HG03442 (cell line): ENCODE measurements around the gene TMEM41B.

Experiments used
- ATAC-seq: cut with Tn5 transposase; IDR thresholded peaks from one replicate; pipeline ENCODE4 v1.9.1; 2021; ENCODE audit warnings: mild to moderate bottlenecking, moderate library complexity; ENCODE audit not compliant: unreplicated experiment

The TMEM41B gene

GRCh38 chr11:9310485-9311090, 3.8 kb downstream of the TMEM41B start:
- ATAC-seq: no peak

DNA sequence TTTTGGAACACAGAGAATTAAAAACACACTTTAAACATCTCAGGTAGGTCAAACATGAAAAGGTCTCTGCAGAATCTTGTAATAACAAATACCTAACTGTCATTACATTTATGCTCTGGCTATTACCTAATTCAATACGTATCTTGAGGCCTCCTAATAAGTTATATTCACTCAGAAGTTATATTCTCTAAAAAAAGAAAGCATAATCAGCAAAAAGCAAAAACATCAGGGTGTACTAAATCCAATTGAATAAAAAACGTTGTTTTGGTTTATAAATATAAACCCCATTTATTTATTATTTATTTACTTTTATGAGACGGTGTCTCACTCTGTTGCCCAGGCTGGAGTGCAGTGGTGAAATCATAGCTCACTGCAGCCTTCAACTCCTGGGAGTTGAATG, 10.2 kb downstream of the TMEM41B start:
- no peak for ATAC-seq

GRCh38 chr11:9302448-9302847, 11.9 kb downstream of the TMEM41B start:
- ATAC-seq: no peak

DNA sequence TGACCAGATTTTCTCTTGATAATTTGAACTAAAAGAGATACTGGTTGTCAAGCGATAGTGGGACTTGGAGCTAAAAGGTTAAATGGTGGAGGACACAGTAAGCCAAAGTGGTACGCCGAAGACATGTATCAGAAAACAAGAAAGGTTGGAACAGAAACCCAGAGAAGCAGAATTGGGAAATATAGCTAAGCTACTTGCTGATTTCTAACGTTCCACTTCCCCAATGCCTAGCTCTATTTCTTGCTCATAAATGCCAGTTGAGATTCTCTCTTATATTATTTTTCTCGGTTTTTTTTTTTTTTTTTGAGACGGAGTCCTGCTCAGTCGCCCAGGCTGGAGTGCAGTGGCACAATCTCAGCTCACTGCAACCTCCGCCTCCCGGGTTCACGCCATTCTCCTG, 12.7 kb downstream of the TMEM41B start:
- no peak for ATAC-seq

DNA sequence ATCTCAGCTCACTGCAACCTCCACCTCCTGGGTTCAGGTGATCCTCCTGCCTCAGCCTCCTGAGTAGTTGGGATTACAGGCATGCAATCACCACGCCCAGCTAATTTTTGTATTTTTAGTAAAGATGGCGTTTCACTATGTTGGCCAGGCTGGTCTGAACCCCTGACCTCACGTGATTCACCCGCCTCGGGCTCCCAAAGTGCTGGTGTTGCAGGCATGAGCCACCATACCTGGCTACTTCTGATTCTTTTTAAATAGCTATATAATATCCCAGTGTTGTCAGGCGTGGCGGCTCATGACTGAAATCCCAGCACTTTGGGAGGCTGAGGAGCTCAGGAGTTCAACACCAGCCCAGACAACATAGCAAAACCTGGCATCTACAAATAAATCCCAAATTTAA, 20.7 kb downstream of the TMEM41B start:
- no peak for ATAC-seq

DNA sequence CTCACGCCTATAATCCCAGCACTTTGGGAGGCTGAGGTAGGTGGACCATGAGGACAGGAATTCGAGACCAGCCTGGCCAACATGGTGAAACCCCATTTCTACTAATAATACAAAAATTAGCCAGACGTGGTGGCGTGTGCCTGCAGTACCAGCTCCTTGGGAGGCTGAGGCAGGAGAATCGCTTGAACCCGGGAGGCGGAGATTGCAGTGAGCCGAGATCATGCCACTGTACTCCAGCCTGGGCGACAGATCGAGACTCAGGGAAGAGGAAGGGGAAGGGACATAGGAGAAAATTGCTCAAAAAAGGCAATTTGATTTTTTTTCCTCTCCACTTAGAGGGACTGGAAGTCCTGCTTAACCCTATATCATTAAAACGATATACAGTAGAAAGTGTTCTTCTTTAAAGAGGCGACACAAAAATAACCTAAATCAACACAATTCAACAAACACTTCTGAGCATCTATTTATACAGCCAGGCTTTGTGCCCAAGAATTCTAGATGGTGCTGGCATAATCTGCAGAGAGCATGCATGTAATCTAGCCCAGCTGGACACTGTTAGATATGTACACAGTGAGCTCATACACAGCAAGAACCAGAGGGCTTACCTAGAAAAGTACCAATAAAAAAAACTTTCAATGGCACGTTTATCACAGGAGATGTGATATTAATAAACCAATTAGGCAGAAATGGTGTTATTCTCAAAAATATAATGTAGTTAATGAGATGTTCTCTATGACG, 28.4 kb downstream of the TMEM41B start:
- no peak for ATAC-seq

- peak; percentile 70 for ATAC-seq
Observed at GRCh38 chr11:9280655-9281301, 33.6 kb downstream of the TMEM41B start.

DNA sequence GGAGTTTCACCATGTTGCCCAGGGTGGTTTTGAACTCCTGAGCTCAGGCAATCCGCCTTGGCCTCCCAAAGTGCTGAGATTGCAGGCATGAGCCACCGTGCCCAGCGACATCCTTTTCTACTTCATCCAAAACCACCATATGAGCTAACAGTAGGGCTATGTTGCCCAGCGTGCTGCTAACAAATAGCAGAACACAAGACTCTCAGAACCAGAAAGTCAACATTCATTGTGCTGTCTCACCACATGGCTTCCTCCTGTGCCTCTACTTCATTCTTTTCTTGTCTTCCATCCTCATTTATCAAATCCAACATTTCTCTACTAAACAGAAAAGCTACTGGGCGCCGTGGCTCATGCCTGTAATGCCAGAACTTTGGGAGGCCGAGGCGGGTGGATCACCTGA, 37.2 kb downstream of the TMEM41B start:
- ATAC-seq: no peak

GRCh38 chr11:9276571-9276970, 37.8 kb downstream of the TMEM41B start:
- ATAC-seq: no peak

GRCh38 chr11:9274499-9275258, 39.7 kb downstream of the TMEM41B start:
- no peak for ATAC-seq

DNA sequence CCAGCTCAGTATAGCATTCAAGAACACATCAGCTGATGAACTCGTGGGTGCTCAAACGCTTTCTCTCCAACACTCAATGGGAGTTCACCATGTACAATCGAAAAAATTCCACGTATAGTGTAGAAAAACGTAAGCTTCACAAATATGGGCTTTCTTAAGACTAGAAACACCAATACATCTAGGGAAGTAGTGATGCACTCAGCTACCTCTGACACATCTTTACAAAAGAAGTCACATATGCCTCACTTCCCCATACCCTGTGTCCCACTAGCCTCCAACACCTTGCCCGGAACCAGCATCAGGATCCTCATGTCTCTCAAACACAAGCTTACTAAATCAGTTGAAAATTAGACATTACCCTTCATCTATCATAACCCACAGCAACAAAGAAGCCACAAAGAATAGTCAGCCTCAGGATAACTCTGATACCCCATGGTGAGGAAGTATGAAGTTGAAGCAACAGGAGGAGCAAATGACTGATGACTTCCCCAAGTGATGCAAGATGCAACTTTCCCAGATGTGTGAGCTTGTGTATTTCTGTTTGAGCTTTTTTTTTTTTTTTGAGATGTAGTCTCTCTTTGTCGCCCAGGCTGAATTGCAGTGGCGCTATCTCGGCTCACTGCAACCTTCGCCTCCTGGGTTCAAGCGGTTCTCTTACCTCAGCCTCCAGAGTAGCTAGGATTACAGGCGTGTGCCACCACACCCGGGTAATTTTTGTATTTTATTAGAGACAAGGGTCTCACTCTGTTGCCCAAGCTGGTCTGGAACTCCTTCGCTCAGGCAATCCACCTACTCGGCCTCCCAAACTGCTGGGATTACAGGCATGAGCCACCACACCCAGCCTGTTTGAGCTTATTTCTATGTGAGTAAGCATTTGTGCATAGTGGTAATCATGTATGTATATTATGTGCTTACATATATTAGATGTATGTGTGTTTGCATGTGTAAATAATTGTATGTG, 40.7 kb downstream of the TMEM41B start:
- no peak for ATAC-seq

DNA sequence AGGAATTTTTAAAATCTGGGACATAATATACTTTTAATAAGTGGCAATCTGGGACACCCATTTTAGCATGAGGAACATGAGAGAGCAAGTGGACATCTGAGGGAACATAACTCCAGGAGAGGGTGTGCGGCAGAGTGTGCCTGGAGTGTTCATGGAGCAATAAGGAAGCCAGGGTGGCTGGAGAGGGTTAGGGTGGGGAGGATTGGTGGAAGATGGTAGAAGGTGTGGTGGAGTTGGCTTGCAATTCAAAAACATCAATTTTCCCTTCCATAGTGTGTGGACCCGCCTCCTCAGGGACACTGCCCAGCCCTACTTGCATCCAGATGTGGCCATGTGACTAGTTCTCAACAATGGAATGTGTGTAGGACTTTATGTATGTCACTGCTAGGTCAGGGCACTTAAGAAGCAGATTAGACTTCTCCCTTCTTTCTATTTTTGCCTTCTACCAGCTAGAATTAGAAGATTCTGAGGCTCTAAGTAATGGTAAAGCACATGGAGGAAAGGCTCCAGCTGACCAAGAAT, 44.8 kb downstream of the TMEM41B start:
- no peak for ATAC-seq

- ATAC-seq: no peak
Observed at GRCh38 chr11:9267680-9268079, 46.7 kb downstream of the TMEM41B start.

GRCh38 chr11:9266926-9267325, 47.5 kb downstream of the TMEM41B start:
- ATAC-seq: no peak

DNA sequence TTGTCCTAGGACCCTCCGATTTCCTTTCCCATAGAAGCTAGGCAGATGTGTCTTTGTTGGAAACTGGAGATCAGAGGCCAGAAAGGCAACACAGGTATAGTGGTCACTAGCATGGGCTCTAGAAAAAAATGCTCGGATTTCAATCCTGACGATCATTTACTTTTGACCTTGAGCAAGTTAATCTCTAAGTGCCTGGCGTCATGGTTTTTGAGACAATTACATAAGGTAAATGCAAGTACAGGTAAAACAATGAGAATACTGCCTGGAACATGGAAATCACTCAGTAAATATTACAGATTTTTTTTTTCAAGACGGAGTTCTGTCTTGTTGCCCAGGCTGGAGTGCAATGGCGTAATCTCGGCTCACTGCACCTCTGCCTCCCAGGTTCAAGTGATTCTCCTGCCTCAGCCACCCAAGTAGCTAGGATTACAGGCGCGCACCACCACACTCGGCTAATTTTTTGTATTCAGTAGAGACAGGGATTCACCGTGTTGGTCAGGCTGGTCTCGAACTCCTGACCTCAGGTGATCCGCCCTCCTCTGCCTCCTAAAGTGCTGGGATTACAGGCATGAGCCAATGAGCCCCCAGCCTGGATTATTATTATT, 48.2 kb downstream of the TMEM41B start:
- ATAC-seq: no peak

- no peak for ATAC-seq
Observed at GRCh38 chr11:9265211-9266131, 48.9 kb downstream of the TMEM41B start, which contains the start of gene DENND5A. DENND5A (minus strand) TSS chr11:9265350; CDS start chr11:9265069, 281 bp downstream.

DNA sequence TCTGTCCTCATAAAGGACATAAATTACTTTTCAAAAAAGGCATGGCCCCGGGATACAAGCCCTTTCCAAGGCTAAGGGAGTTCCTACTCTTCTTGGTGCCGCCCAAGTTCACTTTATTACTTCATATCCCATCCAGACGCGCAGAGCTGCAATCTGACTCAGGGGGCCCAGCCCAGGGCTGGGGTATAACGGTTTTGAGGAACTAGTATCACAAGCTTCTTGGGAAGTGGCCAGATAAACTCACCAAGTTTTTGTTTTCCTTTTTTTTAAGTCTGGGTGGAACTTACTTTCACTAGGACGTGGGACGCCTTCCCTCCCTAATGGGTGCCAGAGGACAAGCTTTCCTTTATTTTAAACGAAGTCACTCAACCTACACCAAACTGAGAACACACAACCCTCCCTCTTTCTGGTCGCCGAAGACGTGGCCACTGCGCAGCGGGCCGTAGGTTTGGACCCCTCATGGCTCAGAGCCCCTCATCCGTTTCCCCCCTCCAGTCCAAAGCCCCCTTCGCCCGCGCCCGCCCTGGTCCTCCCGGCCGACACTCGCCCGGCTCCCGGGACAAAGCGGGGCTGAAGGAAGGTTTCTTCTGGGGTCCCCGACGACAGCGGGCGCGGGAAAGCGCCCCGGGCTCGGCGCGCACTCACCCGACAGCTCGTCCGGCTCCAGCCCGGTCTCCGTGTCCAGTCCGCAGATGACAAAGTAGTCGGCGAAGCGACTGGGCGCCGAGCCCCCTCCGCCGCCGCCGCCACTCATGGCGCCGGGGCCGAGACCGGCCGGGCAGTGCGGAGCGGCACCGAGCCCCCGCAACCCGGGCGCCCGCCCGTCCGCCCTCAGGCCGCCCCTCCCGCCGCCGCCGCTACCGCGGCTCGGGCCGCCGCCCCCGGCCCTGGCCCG, 49.8 kb downstream of the TMEM41B start:
- peak; percentile 16 for ATAC-seq
